Uterus (tissue), 2 donors: ENCODE data around the gene BRD3.

Experiments
- CTCF ChIP-seq, 4 experiments: fragments of 200-600 bp in 2 of 4; fragments of 450-650 bp in 2 of 4; sonication (generic) in 2 of 4; IDR thresholded peaks; one replicate each; pipeline ENCODE4 v1.5.1; 2016 to 2019; ENCODE audit warnings: antibody characterized with exemption in 4 of 4, mild to moderate bottlenecking in 2 of 4, moderate library complexity in 1 of 4
- POLR2A ChIP-seq, 2 donors: fragments of 450-650 bp; IDR thresholded peaks; one replicate each; pipeline ENCODE4 v1.6.1; 2016; ENCODE audit warnings: antibody characterized with exemption in 2 of 2, mild to moderate bottlenecking in 1 of 2, moderate library complexity in 1 of 2

GRCh38 chr9:134051319-134051718 lies 16.5 kb downstream of the BRD3 start:
- TF ChIP-seq CTCF (IDR thresholded peaks at IDR 0.05) (no peak), POLR2A (IDR thresholded peaks at IDR 0.05) (no peak)
